ENCODE measurements around the gene SCT. TPM values are rescaled to one million over a fixed set of nuclear protein-coding genes. Genes with fewer than 3 reads are reported as not detected.

SCT gene
- total and polyA plus RNA-seq, 2 donors (not counting 1 experiment from before 2014, with no cell fraction given) = not detected

DNA sequence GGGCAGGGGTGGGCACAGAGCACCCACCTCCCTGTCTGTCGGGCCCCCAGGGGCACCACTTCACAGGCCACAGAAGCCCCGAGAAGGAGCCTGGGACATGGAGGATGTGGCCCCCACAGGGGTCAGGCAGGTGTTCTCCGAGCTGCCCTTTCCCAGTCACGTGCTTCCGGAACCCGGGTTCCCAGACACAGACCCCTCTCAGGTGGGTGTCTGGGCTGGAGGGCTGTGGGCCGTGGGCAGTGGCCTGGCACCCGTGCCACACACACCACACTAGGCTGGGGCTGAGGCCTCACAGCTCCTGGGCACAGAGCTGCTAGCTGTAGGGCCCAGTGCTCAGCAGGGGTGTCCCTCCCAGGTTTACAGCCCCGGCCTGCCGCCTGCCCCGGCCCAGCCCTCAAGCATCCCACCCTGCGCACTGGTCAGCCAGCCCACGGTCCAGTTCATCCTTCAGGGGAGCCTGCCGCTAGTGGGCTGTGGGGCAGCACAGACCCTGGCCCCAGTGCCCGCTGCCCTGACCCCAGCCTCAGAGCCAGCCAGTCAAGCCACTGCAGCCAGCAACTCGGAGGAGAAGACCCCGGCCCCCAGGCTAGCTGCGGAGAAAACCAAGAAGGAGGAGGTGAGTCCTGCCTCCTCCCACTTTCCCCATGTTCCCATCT is 16.7 kb downstream of the SCT start:
- H3K27ac ChIP-seq (ENCODE audit: low read length in 2 of 2) = no peak overlapping the region

DNA sequence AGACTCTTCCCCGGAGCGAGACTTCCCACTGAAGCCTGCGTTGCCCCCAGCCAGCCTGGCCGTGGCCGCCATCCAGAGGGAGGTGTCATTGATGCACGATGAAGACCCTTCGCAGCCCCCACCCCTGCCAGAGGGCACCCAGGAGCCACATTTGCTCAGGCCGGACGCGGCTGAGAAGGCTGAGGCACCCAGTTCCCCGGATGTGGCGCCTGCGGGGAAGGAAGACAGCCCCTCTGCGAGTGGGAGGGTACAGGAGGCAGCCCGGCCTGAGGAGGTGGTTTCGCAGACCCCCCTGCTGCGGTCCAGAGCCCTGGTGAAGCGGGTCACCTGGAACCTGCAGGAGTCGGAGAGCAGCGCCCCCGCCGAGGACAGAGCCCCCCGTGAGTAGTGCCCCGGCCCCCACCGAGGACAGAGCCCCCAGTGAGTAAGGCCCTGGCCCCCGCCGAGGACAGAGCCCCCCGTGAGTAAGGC is 17.6 kb downstream of the SCT start:
- Histone ChIP-seq H3K9ac (ENCODE audit: low read length) (no peak overlapping the region), H2AFZ (ENCODE audit: insufficient read depth, low read depth, low read length, poor library complexity, severe bottlenecking) (no peak overlapping the region), H4K20me1 (ENCODE audit: control insufficient read depth, insufficient read depth, low read length, poor library complexity, severe bottlenecking) (peaks cover 62% of the 10 kb centered on the region), H3K27ac (ENCODE audit: low read length in 2 of 2) (no peak overlapping the region), H3K79me2 (ENCODE audit: control insufficient read depth, insufficient read depth, low read length) (peaks cover 9% of the 10 kb centered on the region), H3K4me2 (replicated peaks; ENCODE audit: low read depth, low read length, poor library complexity, severe bottlenecking) (no peak overlapping the region), H3K27me3 (replicated peaks in 1 of 4; ENCODE audit: control extremely low read depth in 1 of 4, control insufficient read depth in 3 of 4, insufficient read depth in 4 of 4, low read length in 3 of 4) (no peaks in the 10 kb centered on the region), H3K36me3 (replicated peaks in 1 of 2; ENCODE audit: control extremely low read depth in 1 of 2, control insufficient read depth in 1 of 2, extremely low read depth in 1 of 2, insufficient read depth in 2 of 2, low read length in 1 of 2) (peaks cover 0 to 87% of the 10 kb centered on the region in 2 experiments), H3K9me3 (ENCODE audit: control extremely low read depth in 1 of 3, control insufficient read depth in 2 of 3, insufficient read depth in 1 of 3, low read length in 2 of 3) (no peaks in the 10 kb centered on the region), H3K4me1 (ENCODE audit: control insufficient read depth in 2 of 2, insufficient read depth in 2 of 2, low read length in 2 of 2) (peaks cover 3 to 14% of the 10 kb centered on the region in 2 donors), H3K4me3 (ENCODE audit: control extremely low read depth in 1 of 5, extremely low read depth in 1 of 5, insufficient read depth in 1 of 5, low read depth in 2 of 5, low read length in 4 of 5) (no peak overlapping the region)
- intact Hi-C loops (cut with micrococcal nuclease) = no loop called here
- TF ChIP-seq, protein P1, sequence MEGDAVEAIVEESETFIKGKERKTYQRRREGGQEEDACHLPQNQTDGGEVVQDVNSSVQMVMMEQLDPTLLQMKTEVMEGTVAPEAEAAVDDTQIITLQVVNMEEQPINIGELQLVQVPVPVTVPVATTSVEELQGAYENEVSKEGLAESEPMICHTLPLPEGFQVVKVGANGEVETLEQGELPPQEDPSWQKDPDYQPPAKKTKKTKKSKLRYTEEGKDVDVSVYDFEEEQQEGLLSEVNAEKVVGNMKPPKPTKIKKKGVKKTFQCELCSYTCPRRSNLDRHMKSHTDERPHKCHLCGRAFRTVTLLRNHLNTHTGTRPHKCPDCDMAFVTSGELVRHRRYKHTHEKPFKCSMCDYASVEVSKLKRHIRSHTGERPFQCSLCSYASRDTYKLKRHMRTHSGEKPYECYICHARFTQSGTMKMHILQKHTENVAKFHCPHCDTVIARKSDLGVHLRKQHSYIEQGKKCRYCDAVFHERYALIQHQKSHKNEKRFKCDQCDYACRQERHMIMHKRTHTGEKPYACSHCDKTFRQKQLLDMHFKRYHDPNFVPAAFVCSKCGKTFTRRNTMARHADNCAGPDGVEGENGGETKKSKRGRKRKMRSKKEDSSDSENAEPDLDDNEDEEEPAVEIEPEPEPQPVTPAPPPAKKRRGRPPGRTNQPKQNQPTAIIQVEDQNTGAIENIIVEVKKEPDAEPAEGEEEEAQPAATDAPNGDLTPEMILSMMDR (IDR thresholded peaks at IDR 0.05) = no peak
- no peak for TF ChIP-seq EZH2 (IDR thresholded peaks at IDR 0.05; ENCODE audit: borderline replicate concordance, insufficient read depth, low read depth, low read length, poor library complexity, severe bottlenecking)
- H3K27me3 Mint-ChIP-seq = no peaks in the 10 kb centered on the region
- no peak overlapping the region for H3K27ac Mint-ChIP-seq
- ChIA-PET POLR2A (no interaction called here), CTCF (no interaction called here)
- DNase-seq (no peak), ATAC-seq (ENCODE audit: low read depth) (no peak)
- 93% methylated on average over 28 of the region's 28 CpGs for WGBS (ENCODE audit: insufficient coverage)
- H3K4me3 Mint-ChIP-seq = no peak overlapping the region
- peaks cover 6% of the 10 kb centered on the region for H3K4me1 Mint-ChIP-seq
- H3K9me3 Mint-ChIP-seq (ENCODE audit: insufficient read depth) = no peaks in the 10 kb centered on the region

More for the DNA sequence above, 16.7 kb downstream of the SCT start:
- intact Hi-C loops (cut with micrococcal nuclease) = loop anchor here (10.0 kb wide), 1 partner anchor 115 kb away; no protein-coding TSS in a partner anchor
- ATAC-seq (ENCODE audit: low read depth) = no peak
- Histone ChIP-seq H3K36me3 (replicated peaks in 1 of 2; ENCODE audit: control extremely low read depth in 1 of 2, control insufficient read depth in 1 of 2, extremely low read depth in 1 of 2, insufficient read depth in 2 of 2, low read length in 1 of 2) (peaks cover 0 to 82% of the 10 kb centered on the region in 2 experiments), H3K9ac (ENCODE audit: low read length) (no peak overlapping the region), H3K79me2 (ENCODE audit: control insufficient read depth, insufficient read depth, low read length) (peaks cover 9% of the 10 kb centered on the region), H3K4me3 (ENCODE audit: control extremely low read depth in 1 of 5, extremely low read depth in 1 of 5, insufficient read depth in 1 of 5, low read depth in 2 of 5, low read length in 4 of 5) (no peak overlapping the region), H4K20me1 (ENCODE audit: control insufficient read depth, insufficient read depth, low read length, poor library complexity, severe bottlenecking) (peaks cover 71% of the 10 kb centered on the region), H3K9me3 (ENCODE audit: control extremely low read depth in 1 of 3, control insufficient read depth in 2 of 3, insufficient read depth in 1 of 3, low read length in 2 of 3) (no peaks in the 10 kb centered on the region), H2AFZ (ENCODE audit: insufficient read depth, low read depth, low read length, poor library complexity, severe bottlenecking) (no peak overlapping the region), H3K4me1 (ENCODE audit: control insufficient read depth in 2 of 2, insufficient read depth in 2 of 2, low read length in 2 of 2) (peaks cover 11 to 23% of the 10 kb centered on the region in 2 donors), H3K27me3 (replicated peaks in 1 of 4; ENCODE audit: control extremely low read depth in 1 of 4, control insufficient read depth in 3 of 4, insufficient read depth in 4 of 4, low read length in 3 of 4) (no peaks in the 10 kb centered on the region), H3K4me2 (replicated peaks; ENCODE audit: low read depth, low read length, poor library complexity, severe bottlenecking) (no peak overlapping the region)
- no peaks in the 10 kb centered on the region for H3K9me3 Mint-ChIP-seq (ENCODE audit: insufficient read depth)
- no peaks in the 10 kb centered on the region for H3K27me3 Mint-ChIP-seq
- H3K4me3 Mint-ChIP-seq = no peak overlapping the region
- TF ChIP-seq, protein P1 (IDR thresholded peaks at IDR 0.05) = no peak
- TF ChIP-seq EZH2 (IDR thresholded peaks at IDR 0.05; ENCODE audit: borderline replicate concordance, insufficient read depth, low read depth, low read length, poor library complexity, severe bottlenecking) = no peak
- ChIA-PET POLR2A (no interaction called here), CTCF (no interaction called here)
- 98% methylated on average over 11 of the region's 18 CpGs for WGBS (ENCODE audit: insufficient coverage)
- H3K27ac Mint-ChIP-seq = no peak overlapping the region
- DNase-seq = no peak
- peaks cover 9% of the 10 kb centered on the region for H3K4me1 Mint-ChIP-seq

Data from B cell (primary cell).